HG02588 (cell line): ENCODE measurements around the gene TMEM60.
A peak's percentile ranks its signal among the peaks of the same experiment; 100 is the strongest.
"Not testable (repeated sequence)": the region's sequence is repeated elsewhere in the genome, so short reads cannot be mapped to it uniquely, and the experiment has no call there.

Source experiments
- ATAC-seq: cut with Tn5 transposase; IDR thresholded peaks from one replicate; pipeline ENCODE4 v1.9.1; 2021; ENCODE audit warnings: mild to moderate bottlenecking, moderate library complexity; ENCODE audit not compliant: unreplicated experiment

Gene TMEM60, protein sequence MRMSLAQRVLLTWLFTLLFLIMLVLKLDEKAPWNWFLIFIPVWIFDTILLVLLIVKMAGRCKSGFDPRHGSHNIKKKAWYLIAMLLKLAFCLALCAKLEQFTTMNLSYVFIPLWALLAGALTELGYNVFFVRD

DNA sequence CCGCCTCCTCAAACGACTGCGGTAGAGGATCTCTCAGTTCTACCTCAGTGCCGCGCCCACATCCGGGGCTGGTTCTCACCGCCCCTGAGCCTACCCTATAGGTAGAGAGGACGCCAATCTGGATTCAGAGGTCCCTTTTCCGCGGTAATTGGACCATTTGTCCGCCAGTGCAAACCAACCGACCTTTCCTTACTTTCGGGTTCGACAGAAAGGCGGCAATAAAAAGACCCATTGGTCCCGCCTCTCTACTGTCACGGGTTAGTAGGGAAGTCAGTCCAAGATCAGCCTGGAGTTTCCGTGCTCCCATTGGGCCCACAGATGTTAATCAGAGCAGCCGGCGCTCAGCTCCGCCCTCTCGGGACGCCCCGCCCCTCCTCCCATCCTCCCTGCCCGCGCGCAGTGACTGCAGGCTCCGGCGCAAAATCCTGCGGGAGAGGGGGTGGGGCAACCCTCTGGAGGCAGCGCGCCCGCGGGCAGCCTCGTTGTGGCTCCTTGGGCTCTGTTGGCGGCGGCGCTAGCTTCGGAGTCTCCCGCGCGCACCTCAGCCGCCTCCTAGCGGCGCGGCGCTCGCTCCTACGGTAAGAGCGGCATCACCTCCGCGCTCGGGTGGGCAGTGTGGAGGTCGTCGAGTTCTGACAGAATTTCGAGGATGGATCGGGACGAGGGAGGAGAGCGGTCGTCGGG, at the start of gene TMEM60, which contains the start of gene PHTF2:
TMEM60 (minus strand) TSS at position 41 of the 684 bp plus-strand sequence. CDS start 4,061 bp downstream, outside the sequence.
PHTF2 (plus strand) TSS at position 380 of the 684 bp plus-strand sequence.
- peak; percentile 89 for ATAC-seq

DNA sequence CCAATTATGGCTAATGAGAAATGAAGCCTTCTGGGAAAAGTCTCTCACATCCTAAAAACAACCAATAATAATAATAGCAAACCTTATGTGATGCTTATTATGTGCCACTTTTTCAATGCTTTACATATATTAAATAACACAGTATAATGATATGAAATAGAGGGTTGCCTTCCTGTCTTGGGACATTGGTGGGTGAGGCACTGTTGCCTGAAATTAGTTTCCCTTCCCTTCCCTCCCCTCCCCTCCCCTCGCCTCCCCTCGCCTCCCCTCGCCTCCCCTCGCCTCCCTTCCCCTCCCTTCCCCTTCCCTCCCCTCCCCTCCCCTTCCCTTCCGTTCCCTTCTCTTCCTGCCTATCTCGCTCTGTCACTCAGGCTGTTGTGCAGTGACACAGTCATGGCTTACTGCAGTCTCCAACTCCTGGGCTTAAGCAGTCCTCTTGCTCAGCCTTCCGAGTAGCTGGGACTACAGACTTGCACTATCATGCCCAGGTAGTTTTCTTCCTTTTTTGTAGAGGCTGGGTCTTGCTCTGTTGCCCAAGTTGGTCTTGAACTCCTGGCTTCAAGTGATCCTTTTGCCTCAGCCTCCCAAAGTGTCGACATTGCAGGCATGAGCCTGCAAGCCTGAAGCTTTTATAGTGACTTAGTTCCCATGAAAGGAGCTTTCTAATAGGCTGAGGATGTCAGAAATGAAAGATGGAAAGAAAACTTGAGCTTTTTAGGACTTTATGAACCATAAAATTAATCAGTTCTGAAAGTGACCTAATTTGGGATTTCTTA, 48.3 kb upstream of the TMEM60 start:
- no peak for ATAC-seq

DNA sequence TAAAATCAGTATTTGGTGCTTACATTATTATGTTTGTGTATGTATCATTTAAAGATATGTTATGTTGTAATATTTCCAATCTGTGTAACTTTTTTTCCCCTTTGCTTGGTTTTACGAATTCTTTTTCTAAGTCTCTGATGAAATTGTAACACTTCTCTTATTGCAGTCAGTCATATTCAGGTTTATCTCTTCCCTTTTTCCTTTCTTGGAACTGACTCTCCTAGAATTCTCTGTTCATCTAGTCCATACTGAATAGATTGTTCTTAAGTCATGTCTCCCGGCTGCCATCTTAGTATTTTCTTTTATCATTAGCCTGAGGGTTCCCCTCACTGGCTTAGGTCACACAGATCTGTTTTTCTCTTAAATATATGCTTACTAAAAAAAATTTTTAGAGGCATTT, 45.0 kb upstream of the TMEM60 start:
- no peak for ATAC-seq

DNA sequence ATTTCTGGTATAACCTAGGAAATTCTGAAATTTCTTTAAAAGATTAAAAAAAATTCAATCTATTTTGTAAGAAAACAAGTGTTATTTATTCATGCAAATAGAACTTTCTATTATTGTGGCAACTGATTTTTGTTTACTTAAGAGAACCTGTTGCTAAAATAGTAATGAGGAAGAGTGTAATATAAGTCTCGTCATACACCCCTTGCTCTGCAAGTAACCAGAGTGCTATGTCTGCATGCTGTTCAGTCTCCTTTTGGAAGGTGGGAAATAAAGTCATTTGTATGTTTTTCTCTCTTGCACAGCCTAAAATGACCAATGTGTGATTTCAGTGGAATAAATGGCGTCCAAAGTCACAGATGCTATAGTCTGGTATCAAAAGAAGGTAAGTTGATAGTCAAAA, 41.7 kb upstream of the TMEM60 start:
- no peak for ATAC-seq

DNA sequence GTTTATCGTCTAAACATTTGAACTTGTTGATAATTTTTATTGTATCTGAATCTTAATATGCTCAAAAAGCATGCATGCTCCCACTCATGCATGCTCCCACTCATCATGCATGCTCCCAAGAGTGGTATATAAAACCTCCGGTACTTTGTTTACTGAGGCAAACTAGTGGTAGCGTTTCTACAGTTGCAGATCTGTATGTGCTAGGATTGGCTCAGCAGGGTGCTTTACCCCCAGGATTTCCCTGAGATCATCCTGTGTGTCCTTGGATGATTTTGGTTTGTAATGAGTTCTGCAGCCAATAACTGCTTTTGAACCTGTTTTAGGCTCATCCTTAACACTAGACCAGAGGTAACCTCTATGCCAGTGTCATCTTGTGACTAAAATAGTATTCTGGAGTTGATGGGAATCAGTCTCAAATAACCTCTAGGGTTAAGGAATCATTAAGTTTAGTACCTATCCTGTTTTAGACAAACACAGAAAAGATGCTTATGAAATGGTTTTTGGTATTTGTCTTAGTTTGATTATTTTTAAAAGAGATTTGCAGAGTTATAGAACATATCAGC, 40.8 kb upstream of the TMEM60 start:
- no peak for ATAC-seq

DNA sequence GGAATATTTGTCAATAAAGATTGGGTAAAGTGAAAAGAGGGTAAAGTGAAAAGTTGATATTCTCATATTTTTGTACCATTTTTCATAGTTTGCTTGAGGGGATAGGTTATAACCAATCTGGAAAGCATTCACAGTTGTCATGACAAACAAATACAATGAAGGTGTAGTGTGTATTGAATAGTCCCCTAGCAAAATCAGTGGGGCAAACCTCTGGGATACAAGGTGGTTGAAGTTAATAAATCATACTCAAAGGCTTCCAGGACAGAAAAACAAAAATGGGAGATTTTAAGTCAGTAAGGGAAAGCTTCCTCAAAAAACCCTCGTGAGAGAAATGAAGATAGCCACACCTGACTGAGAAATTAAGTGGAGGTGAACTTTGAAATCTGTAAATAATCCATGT, 39.7 kb upstream of the TMEM60 start:
- no peak for ATAC-seq

DNA sequence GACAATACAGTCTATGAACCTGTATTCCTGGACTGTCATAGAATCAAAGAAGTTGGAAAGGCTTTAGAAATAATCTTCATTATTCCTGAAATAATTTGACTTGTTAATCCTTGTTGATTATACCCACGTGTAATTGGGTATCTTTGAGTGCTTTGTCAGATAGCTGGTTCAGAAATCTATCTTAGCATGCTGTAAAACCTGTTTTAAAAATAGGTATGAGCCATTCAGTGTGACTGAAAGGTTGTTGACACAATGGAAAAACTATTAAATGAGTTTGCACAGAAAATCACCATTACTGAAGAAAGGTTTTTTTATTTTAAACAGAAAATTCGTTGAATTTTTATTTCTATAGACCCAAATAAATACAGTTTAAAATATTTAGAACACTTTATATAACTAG, 39.0 kb upstream of the TMEM60 start:
- no peak for ATAC-seq

DNA sequence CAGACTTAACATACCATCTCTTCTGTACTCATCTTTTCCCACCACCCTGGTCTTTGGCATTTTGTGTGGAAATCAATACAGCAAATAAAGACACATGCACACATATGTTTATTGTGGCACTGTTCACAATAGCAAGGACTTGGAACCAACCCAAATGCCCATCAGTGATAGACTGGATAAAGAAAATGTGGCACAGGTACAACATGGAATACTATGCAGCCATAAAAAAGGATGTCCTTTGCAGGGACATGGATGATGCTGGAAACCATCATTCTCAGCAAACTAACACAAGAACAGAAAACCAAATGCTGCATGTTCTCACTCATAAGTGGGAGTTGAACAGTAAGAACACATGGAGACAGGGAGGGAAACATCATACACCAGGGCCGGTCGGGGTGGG, 38.2 kb upstream of the TMEM60 start:
- ATAC-seq: not testable (repeated sequence)

DNA sequence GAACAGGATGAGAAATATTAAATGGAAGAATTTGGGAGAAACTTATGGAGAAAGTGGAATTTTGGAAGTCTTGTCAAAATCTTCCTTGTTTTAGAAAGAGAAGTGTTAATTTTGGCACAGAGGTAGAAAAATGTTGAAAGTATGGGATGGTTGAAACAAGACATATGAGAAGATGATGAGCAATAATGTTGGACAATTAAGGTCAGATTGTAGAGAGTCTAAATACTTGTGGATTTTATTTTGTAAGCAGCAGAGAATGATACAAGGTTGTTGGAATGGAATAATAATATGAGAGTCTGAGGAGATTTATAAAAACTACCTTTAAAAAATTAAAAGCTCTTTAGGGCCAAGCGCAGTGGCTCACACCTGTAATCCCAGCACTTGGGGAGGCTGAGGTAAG, 34.9 kb upstream of the TMEM60 start:
- no peak for ATAC-seq

DNA sequence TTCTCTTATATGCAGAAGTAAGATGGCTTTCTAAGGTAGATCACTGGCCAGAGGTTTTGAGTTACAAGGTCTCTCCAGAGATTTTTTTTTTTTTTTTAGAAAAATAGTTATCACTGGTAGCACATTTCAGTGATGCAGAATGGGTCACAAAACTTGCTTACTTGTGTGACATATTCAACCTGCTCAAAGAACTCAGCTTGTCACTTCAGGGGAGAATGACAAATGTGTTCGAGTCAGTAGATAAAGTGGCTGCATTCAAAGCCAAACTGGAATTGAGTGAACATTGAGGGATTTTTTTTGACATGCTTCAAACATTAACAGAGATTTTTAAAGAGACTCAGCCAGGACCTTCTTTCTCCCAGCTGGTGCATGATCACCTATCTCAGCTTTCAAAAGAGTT, 33.7 kb upstream of the TMEM60 start:
- no peak for ATAC-seq

DNA sequence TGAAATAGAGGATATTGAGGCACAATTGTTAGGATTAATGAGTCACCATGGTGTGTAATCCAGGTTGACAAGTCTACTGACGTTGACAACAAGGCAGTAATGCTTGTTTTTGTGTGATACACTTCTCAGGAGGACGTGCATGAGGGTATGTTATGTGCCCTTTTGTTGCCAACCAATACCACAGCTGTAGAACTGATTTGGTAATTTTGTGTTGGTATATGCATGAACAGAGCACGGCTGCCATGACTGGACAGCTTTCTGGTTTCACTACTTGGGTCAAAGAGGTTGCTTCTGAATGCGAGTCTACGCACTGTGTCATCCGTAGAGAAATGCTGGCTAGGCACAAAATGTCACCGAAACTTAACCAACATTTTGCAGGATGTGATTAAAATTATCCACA, 33.2 kb upstream of the TMEM60 start:
- no peak for ATAC-seq

DNA sequence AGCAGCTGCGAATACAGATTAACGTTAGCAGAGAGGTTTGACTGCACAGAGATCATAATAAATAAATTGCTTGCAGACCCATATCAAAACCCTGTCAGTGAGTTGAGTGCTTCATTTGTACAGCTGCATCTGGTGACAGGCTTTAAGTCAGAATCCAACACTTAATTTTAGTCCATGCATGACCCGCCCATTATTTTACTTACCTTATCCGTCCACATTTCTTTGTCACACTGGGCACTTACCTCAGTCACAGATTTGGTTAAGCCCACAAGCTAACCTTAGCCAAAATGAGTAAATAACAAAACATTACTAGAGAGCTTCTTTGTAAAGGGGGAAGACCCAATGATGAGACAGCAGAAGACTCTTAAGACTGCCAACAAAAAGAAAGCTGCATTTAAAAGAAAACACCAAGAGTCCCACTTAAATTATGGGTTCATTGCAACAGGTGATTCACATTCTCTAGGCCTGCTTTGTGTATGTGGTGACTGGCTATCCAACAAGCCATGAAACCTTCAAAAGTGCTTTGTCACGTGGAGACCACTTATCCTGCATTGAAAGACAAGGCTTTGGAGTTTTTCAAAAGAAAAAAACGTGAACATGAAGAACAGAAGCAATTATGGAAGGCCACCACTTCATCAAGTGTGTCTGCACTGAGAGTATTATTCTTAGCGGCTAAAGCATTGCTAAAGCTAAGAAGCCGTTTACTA, 32.6 kb upstream of the TMEM60 start:
- no peak for ATAC-seq

DNA sequence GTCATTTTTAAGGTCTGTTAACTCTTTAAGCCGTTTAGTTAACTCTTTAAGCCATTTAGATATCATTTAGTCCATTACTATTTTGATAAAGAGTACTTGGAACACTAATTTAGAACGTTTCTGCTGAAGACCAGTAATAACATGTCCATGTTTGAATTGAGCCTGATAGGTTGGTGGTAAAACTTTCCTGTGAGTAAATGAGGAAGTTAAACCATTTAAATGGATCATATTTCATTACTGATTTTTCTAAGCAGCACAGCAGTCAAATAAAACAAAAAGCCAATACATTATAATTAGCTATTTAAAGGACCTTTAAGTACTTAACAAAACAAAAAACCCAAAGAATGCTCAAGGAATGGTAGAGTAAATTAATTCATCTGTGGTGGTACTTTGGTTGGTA, 29.8 kb upstream of the TMEM60 start:
- ATAC-seq: no peak

DNA sequence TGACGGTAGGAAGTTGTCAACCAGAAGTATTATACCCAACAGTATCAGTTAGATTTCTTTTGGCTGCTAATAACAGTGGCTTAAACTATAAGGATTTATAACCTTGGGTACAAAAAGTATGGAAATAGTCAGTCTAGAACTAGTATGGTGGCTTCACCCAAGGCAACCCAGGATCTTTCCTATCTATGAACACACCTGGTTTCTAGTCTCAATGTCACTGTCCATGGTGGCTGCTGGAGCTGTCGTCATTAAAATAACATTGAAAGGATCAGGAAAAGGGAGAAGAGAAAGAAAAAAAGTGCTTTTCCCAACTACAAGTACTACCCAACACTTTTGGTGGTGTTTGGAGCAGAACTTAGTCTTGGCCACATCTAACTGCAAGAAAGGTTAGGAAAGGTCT, 28.1 kb upstream of the TMEM60 start:
- no peak for ATAC-seq

DNA sequence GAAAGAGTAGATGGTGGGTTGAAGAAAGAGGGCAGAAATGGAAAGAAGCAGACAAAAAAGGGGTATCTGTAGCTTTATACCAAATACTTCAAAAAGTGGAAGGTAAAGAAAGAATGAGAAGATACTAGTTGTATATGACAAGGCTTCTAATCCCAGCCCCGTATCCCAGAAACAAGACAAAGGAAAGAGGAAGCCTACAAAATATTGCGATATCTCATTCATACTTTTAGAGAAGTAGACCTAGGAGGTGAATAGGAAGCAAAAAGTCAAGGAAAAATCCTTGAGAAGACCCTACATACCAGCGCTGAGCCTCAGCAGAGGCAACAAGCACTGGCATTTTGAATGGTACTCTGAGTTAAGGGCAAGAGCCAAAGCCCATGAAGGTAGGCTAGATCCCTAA, 26.9 kb upstream of the TMEM60 start:
- no peak for ATAC-seq

DNA sequence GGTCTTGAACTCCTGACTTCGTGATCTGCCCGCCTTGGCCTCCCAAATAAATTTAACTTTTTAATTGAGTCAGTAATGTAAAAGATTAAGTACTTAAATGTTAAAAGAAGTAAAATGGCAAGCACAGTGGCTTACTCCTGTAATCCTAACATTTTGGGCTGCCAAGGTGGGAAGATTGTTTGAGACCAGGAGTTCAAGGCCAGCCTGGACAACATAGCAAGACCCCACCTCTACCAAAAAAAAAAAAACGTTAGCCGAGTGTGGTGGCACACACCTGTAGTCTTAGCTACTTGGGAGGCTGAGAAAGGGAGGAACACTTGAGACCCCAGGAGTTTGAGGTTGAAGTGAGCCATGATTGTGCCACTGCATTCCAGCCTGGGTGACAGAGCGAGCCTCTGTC, 26.4 kb upstream of the TMEM60 start:
- ATAC-seq: no peak

DNA sequence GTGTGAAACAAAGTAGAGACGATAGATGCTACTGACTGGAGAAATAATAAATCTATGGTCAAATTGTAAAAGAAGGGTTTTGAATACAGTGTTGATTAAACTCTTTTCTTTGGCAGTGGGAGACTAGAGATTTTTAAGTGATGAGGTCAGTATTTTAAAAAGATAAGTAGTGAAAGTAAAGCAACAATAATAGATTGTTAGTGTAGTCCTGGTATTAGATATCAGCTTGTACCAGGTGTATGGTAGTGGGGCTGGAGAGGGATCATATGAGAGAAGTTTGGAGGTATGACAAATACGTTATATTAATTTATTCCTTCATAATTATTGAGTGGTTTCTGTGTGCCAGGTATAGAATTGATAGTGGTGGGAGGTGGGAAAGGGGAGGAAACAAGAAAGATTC, 25.6 kb upstream of the TMEM60 start:
- ATAC-seq: no peak

DNA sequence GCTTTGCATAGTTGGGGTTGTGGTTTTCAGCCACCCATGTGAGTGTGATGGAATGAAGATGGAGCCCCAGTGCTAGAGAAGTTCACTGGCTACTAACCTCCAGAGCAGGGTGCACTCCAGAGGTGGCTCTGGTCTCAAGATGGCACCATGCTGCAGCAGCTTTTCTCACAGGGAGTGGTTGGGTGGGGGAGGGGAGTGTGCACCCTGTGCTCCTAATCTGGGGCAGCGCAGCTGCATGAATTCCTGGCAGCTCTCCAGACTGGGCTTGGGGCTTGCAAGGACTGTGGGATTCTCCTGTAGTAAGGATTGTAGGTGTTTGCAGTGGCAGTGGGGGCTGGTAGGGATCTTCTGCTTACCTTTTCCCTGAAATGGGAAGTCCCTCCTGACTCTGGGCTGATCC, 24.0 kb upstream of the TMEM60 start:
- ATAC-seq: no peak

DNA sequence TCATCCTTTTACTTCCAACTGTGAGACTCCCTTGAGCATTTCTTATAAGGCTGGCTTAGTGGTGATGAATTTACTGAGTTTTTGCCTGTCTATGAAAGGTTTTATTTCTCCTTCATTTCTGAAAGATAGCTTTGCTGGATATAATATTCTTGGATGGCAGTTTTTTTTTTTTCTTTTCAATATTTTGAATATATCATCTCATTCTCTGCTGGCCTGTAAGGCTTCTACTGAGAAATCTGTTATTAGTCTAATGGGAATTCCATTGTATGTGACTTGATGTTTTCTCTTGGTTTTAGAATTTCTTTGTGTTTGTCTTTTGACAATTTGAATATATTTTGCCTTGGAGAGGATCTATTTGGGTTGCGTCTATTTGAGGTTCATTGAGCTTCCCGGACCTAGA, 22.7 kb upstream of the TMEM60 start:
- ATAC-seq: no peak

DNA sequence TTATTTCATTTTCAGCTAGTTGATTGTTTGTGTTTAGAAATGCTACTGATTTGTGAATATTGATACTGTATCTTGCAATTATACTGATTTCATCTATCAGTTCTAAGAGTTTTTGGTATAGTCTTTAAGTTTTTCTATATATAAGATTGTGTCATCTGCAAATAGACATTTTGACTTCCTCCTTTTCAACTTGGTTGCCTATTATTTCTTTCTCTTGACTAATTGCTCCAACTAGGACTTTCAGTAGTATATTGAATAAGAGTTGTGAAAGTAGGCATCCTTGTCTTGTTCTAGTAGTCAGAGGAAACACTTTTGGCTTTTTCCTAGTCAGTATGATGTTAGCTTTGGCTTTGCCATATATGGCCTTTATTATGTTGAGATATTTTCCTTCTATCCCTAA, 20.8 kb upstream of the TMEM60 start:
- no peak for ATAC-seq

DNA sequence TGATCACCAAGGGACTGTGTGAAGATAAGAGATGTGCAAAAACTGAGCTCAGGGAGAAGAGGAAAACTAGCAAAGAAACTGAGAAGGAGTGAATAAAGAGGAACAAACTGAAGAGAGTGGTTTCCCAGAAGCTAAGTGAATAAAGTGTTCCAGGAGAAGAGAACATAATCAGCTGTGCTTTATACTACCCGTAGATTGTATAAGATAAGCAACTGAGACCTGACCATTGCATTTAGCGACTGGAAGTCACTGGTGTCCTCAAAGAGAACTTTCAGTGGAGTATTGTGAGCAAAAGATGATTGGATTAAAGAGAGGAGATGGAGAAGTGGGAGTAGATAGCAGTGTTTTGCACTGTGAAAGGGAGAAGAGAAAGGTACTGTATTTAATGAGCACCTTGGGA, 14.9 kb upstream of the TMEM60 start:
- no peak for ATAC-seq
